ENCODE results near the gene PTPRM.

PTPRM gene

GRCh38 chr18:7626175-7626921 is 59.2 kb downstream of the PTPRM start:
- DNase-seq = no peak

GRCh38 chr18:7626922-7627440 is 59.9 kb downstream of the PTPRM start:
- no peak for DNase-seq

GRCh38 chr18:7629416-7629815 is 62.3 kb downstream of the PTPRM start:
- DNase-seq = no peak

GRCh38 chr18:7630731-7631442 is 63.8 kb downstream of the PTPRM start:
- DNase-seq = no peak

- no peak for DNase-seq
Observed at GRCh38 chr18:7632152-7633098, 65.3 kb downstream of the PTPRM start.

- no peak for DNase-seq
Observed at GRCh38 chr18:7633171-7633570, 66.1 kb downstream of the PTPRM start.

GRCh38 chr18:7635948-7636347 is 68.8 kb downstream of the PTPRM start:
- DNase-seq = no peak

- no peak for DNase-seq
Observed at GRCh38 chr18:7637269-7637668, 70.2 kb downstream of the PTPRM start.

GRCh38 chr18:7638321-7638720 is 71.2 kb downstream of the PTPRM start:
- DNase-seq = no peak

- DNase-seq = no peak
Observed at GRCh38 chr18:7641813-7642212, 74.7 kb downstream of the PTPRM start.

GRCh38 chr18:7642331-7642890 is 75.3 kb downstream of the PTPRM start:
- no peak for DNase-seq

- no peak for DNase-seq
Observed at GRCh38 chr18:7645756-7646155, 78.6 kb downstream of the PTPRM start.

GRCh38 chr18:7646174-7646886 is 79.2 kb downstream of the PTPRM start:
- no peak for DNase-seq

GRCh38 chr18:7647500-7647899 is 80.4 kb downstream of the PTPRM start:
- no peak for DNase-seq

GRCh38 chr18:7657050-7657449 is 89.9 kb downstream of the PTPRM start:
- DNase-seq = no peak

GRCh38 chr18:7657937-7658336 is 90.8 kb downstream of the PTPRM start:
- no peak for DNase-seq

GRCh38 chr18:7658701-7659100 is 91.6 kb downstream of the PTPRM start:
- no peak for DNase-seq

GRCh38 chr18:7661207-7661606 is 94.1 kb downstream of the PTPRM start:
- no peak for DNase-seq

- no peak for DNase-seq
Observed at GRCh38 chr18:7662866-7663265, 95.8 kb downstream of the PTPRM start.

All from hypothalamus (tissue), 51 donors.